ENCODE measurements around the gene SEBOX.
A peak's percentile ranks its signal among the peaks of the same experiment; 100 is the strongest.

The SEBOX gene

GRCh38 chr17:28367641-28368305 lies 2.8 kb upstream of the SEBOX start:
- H3K27ac ChIP-seq (ENCODE audit: low read length): no peak overlapping the region
- H3K4me1 ChIP-seq (ENCODE audit: control insufficient read depth, insufficient read depth, low read length): peaks cover 17% of the 10 kb centered on the region
- no peak overlapping the region for H3K9ac ChIP-seq (ENCODE audit: low read length in 2 of 2)
- no peaks in the 10 kb centered on the region for H3K27me3 ChIP-seq (ENCODE audit: control insufficient read depth in 1 of 2, insufficient read depth in 2 of 2, low read length in 2 of 2)
- H3K9me3 ChIP-seq (ENCODE audit: control insufficient read depth in 2 of 2, low read length in 2 of 2): no peaks in the 10 kb centered on the region
- H3K4me3 ChIP-seq (ENCODE audit: low read length in 2 of 2): no peak overlapping the region
- H3K36me3 ChIP-seq (ENCODE audit: control insufficient read depth in 2 of 2, insufficient read depth in 2 of 2, low read length in 2 of 2): peaks cover 13 to 17% of the 10 kb centered on the region in 2 donors

DNA sequence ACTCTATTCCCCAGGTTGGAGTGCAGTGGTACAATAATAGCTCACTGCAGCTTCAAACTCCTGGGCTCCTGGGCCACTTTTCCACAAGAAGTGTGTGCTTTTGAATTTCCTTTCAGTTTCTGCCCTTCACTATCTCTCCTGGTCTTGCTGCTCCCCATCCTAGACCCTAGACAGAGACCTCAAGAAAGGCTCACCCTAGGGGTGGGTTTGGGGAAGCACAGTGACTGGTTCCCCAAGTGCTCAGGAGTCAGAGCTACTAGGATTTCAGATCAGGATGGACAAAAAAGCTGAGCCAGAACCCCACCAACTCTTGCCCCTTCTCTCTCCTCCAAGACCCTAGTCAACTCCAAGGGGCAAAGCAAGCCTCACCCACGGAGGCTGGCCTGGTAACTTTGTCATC lies 1.6 kb upstream of the SEBOX start:
- H3K27me3 ChIP-seq (ENCODE audit: control insufficient read depth in 1 of 2, insufficient read depth in 2 of 2, low read length in 2 of 2): no peaks in the 10 kb centered on the region

DNA sequence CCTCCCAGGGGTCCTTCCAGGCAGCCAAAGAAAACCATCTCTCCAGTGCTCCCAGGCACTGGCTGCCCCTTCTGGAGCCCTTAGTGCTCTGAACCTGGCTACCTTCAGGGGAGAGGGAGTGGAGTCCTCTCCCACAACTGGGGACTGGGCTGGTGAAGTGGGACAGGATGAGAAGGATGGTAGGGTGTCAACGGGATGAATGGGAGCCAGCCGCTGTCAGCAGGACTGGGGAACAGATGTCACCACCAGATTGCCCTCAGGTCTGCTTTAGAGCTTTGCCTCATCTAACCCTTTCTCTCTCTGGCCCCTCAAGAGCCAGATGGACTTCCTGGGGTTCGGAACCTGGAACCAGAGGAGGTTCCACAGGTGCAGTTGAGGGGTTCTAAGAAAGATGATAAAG lies 488 bp upstream of the SEBOX start:
- Histone ChIP-seq H3K9ac (ENCODE audit: low read length in 2 of 2) (no peak overlapping the region), H3K36me3 (ENCODE audit: control insufficient read depth in 2 of 2, insufficient read depth in 2 of 2, low read length in 2 of 2) (peaks cover 29 to 37% of the 10 kb centered on the region in 2 donors), H3K27ac (ENCODE audit: low read length) (no peak overlapping the region), H3K9me3 (ENCODE audit: control insufficient read depth in 2 of 2, low read length in 2 of 2) (no peaks in the 10 kb centered on the region), H3K4me1 (ENCODE audit: control insufficient read depth, insufficient read depth, low read length) (no peaks in the 10 kb centered on the region), H3K4me3 (ENCODE audit: low read length in 2 of 2) (no peak overlapping the region), H3K27me3 (ENCODE audit: control insufficient read depth in 1 of 2, insufficient read depth in 2 of 2, low read length in 2 of 2) (no peaks in the 10 kb centered on the region)

More for the DNA sequence above, 1.6 kb upstream of the SEBOX start:
- no peak overlapping the region for H3K4me3 ChIP-seq (ENCODE audit: low read length in 2 of 2)
- H3K27ac ChIP-seq (ENCODE audit: low read length): no peak overlapping the region
- H3K4me1 ChIP-seq (ENCODE audit: control insufficient read depth, insufficient read depth, low read length): peaks cover 7% of the 10 kb centered on the region
- no peak overlapping the region for H3K9ac ChIP-seq (ENCODE audit: low read length in 2 of 2)
- peaks cover 18 to 26% of the 10 kb centered on the region in 2 donors for H3K36me3 ChIP-seq (ENCODE audit: control insufficient read depth in 2 of 2, insufficient read depth in 2 of 2, low read length in 2 of 2)
- H3K9me3 ChIP-seq (ENCODE audit: control insufficient read depth in 2 of 2, low read length in 2 of 2): no peaks in the 10 kb centered on the region

DNA sequence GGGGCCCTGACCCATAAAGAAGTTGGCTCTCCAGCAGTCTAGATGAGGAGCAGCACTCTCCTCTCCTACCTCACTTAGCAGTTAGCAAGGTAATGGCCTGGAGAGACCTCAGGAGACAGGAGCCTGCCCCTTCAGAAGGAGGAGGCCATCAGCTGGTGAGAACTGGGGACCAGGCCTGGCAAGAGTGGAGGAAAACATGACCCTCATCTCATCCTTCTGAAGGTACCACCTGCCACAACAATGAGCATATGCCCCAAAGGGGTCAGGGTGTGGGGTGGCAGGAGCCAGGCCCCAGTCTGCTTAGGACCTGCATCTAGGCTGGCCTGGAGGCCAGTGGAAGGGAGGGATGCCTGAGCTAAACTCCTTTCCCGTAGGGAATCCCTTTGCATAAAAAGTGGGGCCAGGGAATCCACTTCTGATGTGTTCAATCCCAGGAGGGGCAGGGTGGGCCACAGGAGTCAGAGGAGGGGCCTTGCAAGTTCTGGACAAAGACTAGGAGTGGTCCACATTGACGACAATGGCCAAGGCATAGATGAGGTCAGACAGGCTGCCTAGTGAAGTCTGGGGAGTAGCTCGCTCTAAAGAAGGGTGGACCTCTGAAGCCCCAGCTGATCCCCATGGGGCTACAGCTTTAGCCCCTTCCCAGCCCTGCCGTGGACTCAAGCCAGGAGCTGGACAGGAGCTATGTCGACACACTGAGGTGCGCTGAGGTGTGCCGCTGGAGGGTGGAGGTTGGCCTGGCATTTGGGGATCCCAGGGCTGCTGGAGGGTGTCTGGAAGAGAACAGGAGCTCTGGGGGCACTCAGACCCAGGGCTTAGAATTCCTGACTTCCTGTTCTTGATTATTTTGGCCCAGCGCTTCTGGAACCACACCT lies 986 bp downstream of the SEBOX start:
- H3K4me3 ChIP-seq (ENCODE audit: low read length in 2 of 2): no peak overlapping the region
- no peaks in the 10 kb centered on the region for H3K4me1 ChIP-seq (ENCODE audit: control insufficient read depth, insufficient read depth, low read length)
- no peaks in the 10 kb centered on the region for H3K27me3 ChIP-seq (ENCODE audit: control insufficient read depth in 1 of 2, insufficient read depth in 2 of 2, low read length in 2 of 2)
- H3K36me3 ChIP-seq (ENCODE audit: control insufficient read depth in 2 of 2, insufficient read depth in 2 of 2, low read length in 2 of 2): peaks cover 37 to 42% of the 10 kb centered on the region in 2 donors
- H3K27ac ChIP-seq (ENCODE audit: low read length): no peak overlapping the region
- no peaks in the 10 kb centered on the region for H3K9me3 ChIP-seq (ENCODE audit: control insufficient read depth in 2 of 2, low read length in 2 of 2)
- no peak overlapping the region for H3K9ac ChIP-seq (ENCODE audit: low read length in 2 of 2)

DNA sequence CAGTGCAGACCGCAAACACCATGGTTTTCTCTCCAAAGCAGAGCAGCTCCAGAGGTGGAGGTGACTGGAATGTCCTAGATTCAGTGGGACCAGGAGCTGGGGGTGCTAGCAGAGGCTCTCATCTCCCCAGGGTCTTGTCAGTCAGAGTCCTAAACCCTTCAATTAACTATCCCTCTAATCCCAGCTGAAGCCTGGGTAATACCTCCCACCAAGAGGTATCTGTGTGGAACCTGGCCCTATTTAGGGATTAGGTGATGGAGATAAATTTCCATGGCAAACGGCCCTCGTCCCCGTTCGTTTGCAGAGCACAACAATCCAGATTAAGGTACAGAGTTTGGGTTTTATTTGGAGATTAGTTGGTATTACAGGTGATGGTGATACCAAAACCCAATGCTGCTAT lies 1.8 kb downstream of the SEBOX start:
- H3K27me3 ChIP-seq (ENCODE audit: control insufficient read depth in 1 of 2, insufficient read depth in 2 of 2, low read length in 2 of 2): no peaks in the 10 kb centered on the region
- H3K4me3 ChIP-seq (ENCODE audit: low read length in 2 of 2): no peak overlapping the region
- H3K36me3 ChIP-seq (ENCODE audit: control insufficient read depth in 2 of 2, insufficient read depth in 2 of 2, low read length in 2 of 2): peaks cover 37 to 42% of the 10 kb centered on the region in 2 donors
- H3K4me1 ChIP-seq (ENCODE audit: control insufficient read depth, insufficient read depth, low read length): peaks cover 4% of the 10 kb centered on the region
- H3K9ac ChIP-seq (ENCODE audit: low read length in 2 of 2): no peak overlapping the region
- H3K9me3 ChIP-seq (ENCODE audit: control insufficient read depth in 2 of 2, low read length in 2 of 2): no peaks in the 10 kb centered on the region
- no peak overlapping the region for H3K27ac ChIP-seq (ENCODE audit: low read length)

DNA sequence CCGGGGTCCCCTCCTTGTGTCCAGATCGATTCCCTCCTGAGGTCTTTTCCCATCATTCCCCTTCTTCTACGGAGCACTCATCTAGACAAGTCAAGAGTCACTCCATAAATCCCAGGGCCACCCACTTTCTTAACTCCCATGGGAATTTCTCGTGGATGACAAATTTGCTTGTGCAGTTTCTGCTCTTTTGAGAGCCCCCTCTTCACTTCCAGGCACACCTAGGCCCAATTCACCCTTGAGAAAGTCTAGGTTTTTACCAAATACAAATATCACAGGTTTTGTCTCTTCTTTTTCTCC lies 7.2 kb downstream of the SEBOX start:
- no peaks in the 10 kb centered on the region for H3K27me3 ChIP-seq (ENCODE audit: control insufficient read depth in 1 of 2, insufficient read depth in 2 of 2, low read length in 2 of 2)
- peaks cover 42 to 44% of the 10 kb centered on the region in 2 donors for H3K36me3 ChIP-seq (ENCODE audit: control insufficient read depth in 2 of 2, insufficient read depth in 2 of 2, low read length in 2 of 2)
- no peaks in the 10 kb centered on the region for H3K9me3 ChIP-seq (ENCODE audit: control insufficient read depth in 2 of 2, low read length in 2 of 2)
- H3K4me1 ChIP-seq (ENCODE audit: control insufficient read depth, insufficient read depth, low read length): peaks cover 25% of the 10 kb centered on the region
- peak overlapping the region; percentile 82 for H3K27ac ChIP-seq (ENCODE audit: low read length)
- H3K9ac ChIP-seq (ENCODE audit: low read length in 2 of 2): peak overlapping the region; percentile 87 to 92
- H3K4me3 ChIP-seq (ENCODE audit: low read length in 2 of 2): peak overlapping the region; percentile 85 to 97

GRCh38 chr17:28357061-28357900 lies 7.7 kb downstream of the SEBOX start, which contains the start of gene POLDIP2:
Gene POLDIP2 (minus strand): TSS chr17:28357527. CDS start chr17:28357448, 79 bp downstream.
- peak within 1 kb of the TSS; percentile 82 for H3K27ac ChIP-seq (ENCODE audit: low read length)
- no peaks in the 10 kb centered on the region for H3K27me3 ChIP-seq (ENCODE audit: control insufficient read depth in 1 of 2, insufficient read depth in 2 of 2, low read length in 2 of 2)
- no peaks in the 10 kb centered on the region for H3K9me3 ChIP-seq (ENCODE audit: control insufficient read depth in 2 of 2, low read length in 2 of 2)
- peaks cover 25% of the 10 kb centered on the region for H3K4me1 ChIP-seq (ENCODE audit: control insufficient read depth, insufficient read depth, low read length)
- peak within 1 kb of the TSS; percentile 85 to 97 for H3K4me3 ChIP-seq (ENCODE audit: low read length in 2 of 2)
- H3K36me3 ChIP-seq (ENCODE audit: control insufficient read depth in 2 of 2, insufficient read depth in 2 of 2, low read length in 2 of 2): peaks cover 41 to 42% of the 10 kb centered on the region in 2 donors
- H3K9ac ChIP-seq (ENCODE audit: low read length in 2 of 2): peak within 1 kb of the TSS; percentile 92 to 97

DNA sequence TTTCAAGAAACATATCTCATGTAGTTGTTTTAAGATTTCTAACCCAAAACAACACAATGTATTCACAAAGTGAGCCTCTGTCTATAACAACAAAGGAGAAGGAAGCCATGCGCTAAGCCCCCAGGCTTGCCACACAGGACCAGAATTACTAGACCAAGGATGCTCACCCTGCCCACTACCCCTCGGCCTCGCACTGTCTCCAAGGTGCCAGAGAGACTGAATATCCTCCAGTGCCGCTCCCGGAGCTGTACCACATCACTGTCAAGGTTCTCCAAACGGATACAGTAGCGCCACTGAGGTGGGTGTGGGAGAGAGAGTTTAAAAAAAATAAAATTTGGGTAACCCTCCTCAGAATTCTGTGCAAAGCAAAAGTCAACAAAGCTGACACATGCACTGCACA lies 14.7 kb downstream of the SEBOX start:
- H3K4me3 ChIP-seq (ENCODE audit: low read length in 2 of 2): no peak overlapping the region
- H3K27ac ChIP-seq (ENCODE audit: low read length): no peak overlapping the region
- peaks cover 3% of the 10 kb centered on the region for H3K4me1 ChIP-seq (ENCODE audit: control insufficient read depth, insufficient read depth, low read length)
- no peaks in the 10 kb centered on the region for H3K9me3 ChIP-seq (ENCODE audit: control insufficient read depth in 2 of 2, low read length in 2 of 2)
- H3K36me3 ChIP-seq (ENCODE audit: control insufficient read depth in 2 of 2, insufficient read depth in 2 of 2, low read length in 2 of 2): peaks cover 70 to 81% of the 10 kb centered on the region in 2 donors
- no peaks in the 10 kb centered on the region for H3K27me3 ChIP-seq (ENCODE audit: control insufficient read depth in 1 of 2, insufficient read depth in 2 of 2, low read length in 2 of 2)
- no peak overlapping the region for H3K9ac ChIP-seq (ENCODE audit: low read length in 2 of 2)

DNA sequence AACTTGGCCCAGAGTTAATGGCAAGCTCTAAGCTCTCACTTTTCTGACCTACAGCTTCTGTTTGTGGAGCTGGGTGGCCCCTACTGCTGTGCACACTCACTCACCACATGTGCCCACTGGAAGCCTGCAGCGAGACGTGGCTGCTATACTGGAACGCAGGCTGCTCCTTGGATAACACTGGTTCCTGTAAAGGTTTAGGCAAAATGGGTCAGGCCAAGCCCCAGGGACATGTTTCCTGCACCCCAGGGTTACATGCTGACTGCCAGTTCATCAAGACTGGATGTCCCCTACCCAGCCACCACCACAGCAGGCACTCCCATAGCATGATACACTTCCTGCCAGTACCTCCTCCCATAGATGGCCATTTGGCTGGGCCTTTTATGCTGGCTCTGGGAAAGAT lies 16.0 kb downstream of the SEBOX start:
- Histone ChIP-seq H3K4me1 (ENCODE audit: control insufficient read depth, insufficient read depth, low read length) (peaks cover 3% of the 10 kb centered on the region), H3K9me3 (ENCODE audit: control insufficient read depth in 2 of 2, low read length in 2 of 2) (no peaks in the 10 kb centered on the region), H3K36me3 (ENCODE audit: control insufficient read depth in 2 of 2, insufficient read depth in 2 of 2, low read length in 2 of 2) (peaks cover 64 to 84% of the 10 kb centered on the region in 2 donors), H3K4me3 (ENCODE audit: low read length in 2 of 2) (no peak overlapping the region), H3K27me3 (ENCODE audit: control insufficient read depth in 1 of 2, insufficient read depth in 2 of 2, low read length in 2 of 2) (no peaks in the 10 kb centered on the region), H3K9ac (ENCODE audit: low read length in 2 of 2) (no peak overlapping the region), H3K27ac (ENCODE audit: low read length) (no peak overlapping the region)

DNA sequence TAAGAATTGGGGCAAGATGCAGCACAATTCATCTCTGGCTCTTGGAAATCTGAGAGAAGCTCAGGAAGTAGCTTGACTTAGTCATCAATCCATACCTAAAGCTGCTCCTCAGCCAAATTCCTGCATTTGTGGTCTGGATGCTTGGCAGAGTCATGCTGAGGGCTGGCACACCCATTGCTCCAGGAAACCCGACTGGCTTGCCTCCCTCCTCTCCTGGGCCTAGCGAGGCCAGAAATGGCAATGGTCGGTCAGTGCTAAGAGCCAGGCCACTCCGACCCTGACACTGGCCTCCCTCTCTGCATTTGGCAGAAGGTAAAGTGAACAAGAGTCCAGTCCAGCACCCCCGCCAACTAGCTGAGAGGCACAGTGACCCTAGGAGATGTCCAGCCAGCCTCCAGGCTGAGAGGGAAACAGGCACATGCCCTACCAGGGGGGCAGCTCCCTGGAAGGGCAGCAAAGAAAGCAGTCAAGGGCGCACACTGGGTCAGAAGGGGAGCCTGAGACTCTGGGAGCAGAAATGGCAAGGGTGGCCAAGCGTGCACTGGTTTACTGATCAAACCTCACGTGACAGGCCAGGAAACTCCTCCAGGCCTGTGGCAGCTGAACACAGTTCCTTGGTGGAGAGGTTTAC lies 17.6 kb downstream of the SEBOX start:
- Histone ChIP-seq H3K9ac (ENCODE audit: low read length in 2 of 2) (no peak overlapping the region), H3K36me3 (ENCODE audit: control insufficient read depth in 2 of 2, insufficient read depth in 2 of 2, low read length in 2 of 2) (peaks cover 66 to 86% of the 10 kb centered on the region in 2 donors), H3K27ac (ENCODE audit: low read length) (no peak overlapping the region), H3K4me1 (ENCODE audit: control insufficient read depth, insufficient read depth, low read length) (peaks cover 3% of the 10 kb centered on the region), H3K27me3 (ENCODE audit: control insufficient read depth in 1 of 2, insufficient read depth in 2 of 2, low read length in 2 of 2) (no peaks in the 10 kb centered on the region), H3K4me3 (ENCODE audit: low read length in 2 of 2) (no peak overlapping the region), H3K9me3 (ENCODE audit: control insufficient read depth in 2 of 2, low read length in 2 of 2) (no peaks in the 10 kb centered on the region)
